ENCODE results near the gene SHISA9. TPM values are rescaled to one million over a fixed set of nuclear protein-coding genes. Genes with fewer than 3 reads are reported as not detected.
"Not testable (repeated sequence)": the region's sequence is repeated elsewhere in the genome, so short reads cannot be mapped to it uniquely, and the experiment has no call there.

The SHISA9 gene
- total and polyA plus RNA-seq, 2 of the 4 experiments (the other 2 are of a cell fraction): under 0.01 TPM; not detected in 1

DNA sequence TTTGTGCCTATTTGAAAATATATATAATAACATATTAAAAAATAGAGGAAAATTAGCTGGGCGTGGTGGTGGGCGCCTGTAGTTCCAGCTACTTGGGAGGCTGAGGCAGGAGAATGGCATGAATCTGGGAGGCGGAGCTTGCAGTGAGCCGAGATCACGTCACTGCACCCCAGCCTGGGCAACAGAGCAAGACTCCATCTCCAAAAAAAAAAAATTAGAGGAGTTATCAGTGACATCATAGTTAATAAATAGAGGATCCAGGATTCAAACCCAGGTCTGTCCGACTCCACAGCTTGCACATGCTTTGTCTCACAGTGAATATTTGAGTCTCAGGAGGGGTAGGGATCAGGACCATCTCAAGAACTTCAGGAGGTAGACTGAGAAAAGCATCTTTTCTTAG is 22.2 kb downstream of the SHISA9 start:
- dilution Hi-C loops (cut with HindIII; ENCODE audit: low sequenced_read_pairs, unreplicated experiment); DNase-seq; H3K27ac ChIP-seq (ENCODE audit: insufficient read depth, low read length); H3K9me1 ChIP-seq (ENCODE audit: insufficient read depth, low read length); H2AK9ac ChIP-seq (replicated peaks; ENCODE audit: low read depth, low read length, poor library complexity); H3K79me1 ChIP-seq (ENCODE audit: low read depth in 1 of 2, low read length in 2 of 2); H3K4me2 ChIP-seq (ENCODE audit: low read depth, low read length); H3K56ac ChIP-seq (ENCODE audit: extremely low read depth, insufficient read depth, low read length); POLR2A ChIA-PET (ENCODE audit: unreplicated experiment); H3K18ac ChIP-seq (ENCODE audit: low read depth, low read length); H3K23ac ChIP-seq (ENCODE audit: low read depth, low read length); H3K4ac ChIP-seq (ENCODE audit: low read depth, low read length); H4K5ac ChIP-seq (ENCODE audit: low read depth, low read length); BruUV-seq (replicated peaks); H2BK5ac ChIP-seq (ENCODE audit: low read depth, low read length, poor library complexity, severe bottlenecking); H4K91ac ChIP-seq (ENCODE audit: insufficient read depth, low read depth, low read length); in situ Hi-C loops (cut with MboI; ENCODE audit: low sequenced_read_pairs); H3K14ac ChIP-seq (replicated peaks; ENCODE audit: low read depth, low read length); H4K20me1 ChIP-seq (ENCODE audit: insufficient read depth, low read length); H3K4me1 ChIP-seq (ENCODE audit: control insufficient read depth, insufficient read depth, low read length); CTCF ChIA-PET; H3K36me3 ChIP-seq (ENCODE audit: control insufficient read depth, insufficient read depth, low read length); H2BK20ac ChIP-seq (ENCODE audit: low read depth, low read length); ATAC-seq (ENCODE audit: low read depth); H2BK120ac ChIP-seq (ENCODE audit: low read depth, low read length); H2AK5ac ChIP-seq (ENCODE audit: low read depth, low read length); H3K9me3 ChIP-seq (ENCODE audit: control insufficient read depth, insufficient read depth, low read length); H4K8ac ChIP-seq (ENCODE audit: low read depth in 2 of 2, low read length in 2 of 2); intact Hi-C loops (cut with micrococcal nuclease); H2AFZ ChIP-seq (replicated peaks; ENCODE audit: low read length, poor library complexity); H3K27me3 ChIP-seq (ENCODE audit: control insufficient read depth, insufficient read depth, low read length); H3K9ac ChIP-seq (ENCODE audit: low read depth, low read length); H2BK15ac ChIP-seq (ENCODE audit: low read depth, low read length); H3K4me3 ChIP-seq (ENCODE audit: insufficient read depth, low read depth, low read length): not testable (repeated sequence)
- WGBS, 2 experiments (ENCODE audit: extremely low coverage in 2 of 2, insufficient read length in 1 of 2): no CpG with 5 or more reads among the region's 6 CpGs
